Neural cell (in vitro differentiated cells): ENCODE measurements around the gene CHST2. TPM values are rescaled to one million over a fixed set of nuclear protein-coding genes. Genes with fewer than 3 reads are reported as not detected.
"Not testable (repeated sequence)": the region's sequence is repeated elsewhere in the genome, so short reads cannot be mapped to it uniquely, and the experiment has no call there.

Experiments
- H2AFZ ChIP-seq: fragments of 200-600, 300-800 bp; sonication (generic), shearing (Covaris generic); 2 replicates; pipeline ENCODE4 v1.6.0; 2014; ENCODE audit warnings: low read depth, mild to moderate bottlenecking, antibody characterized with exemption, low read length, moderate library complexity
- H3F3A ChIP-seq: fragments of 200-600 bp; shearing (Covaris generic); 2 replicates; pipeline ENCODE4 v1.6.1; 2016; ENCODE audit warnings: mild to moderate bottlenecking, moderate library complexity, mixed read lengths, antibody characterized with exemption, low read length; ENCODE audit not compliant: insufficient read depth, poor library complexity, severe bottlenecking
- H3K27ac ChIP-seq: fragments of 200-600, 300-800 bp; sonication (generic), shearing (Covaris generic); 2 replicates; pipeline ENCODE4 v1.5.1; 2014; ENCODE audit warnings: mild to moderate bottlenecking, low read length, moderate library complexity
- H3K27me3 ChIP-seq: fragments of 300-800, 200-600 bp; sonication (generic), shearing (Covaris generic); 2 replicates; pipeline ENCODE4 v1.6.0; 2014; ENCODE audit warnings: mild to moderate bottlenecking, low read depth, low read length, moderate library complexity; ENCODE audit not compliant: insufficient read depth
- H3K36me3 ChIP-seq: fragments of 300-800, 200-600 bp; sonication (generic), shearing (Covaris generic); 2 replicates; pipeline ENCODE4 v1.5.1; 2014; ENCODE audit warnings: mild to moderate bottlenecking, antibody characterized with exemption, low read length, moderate library complexity; ENCODE audit not compliant: insufficient read depth
- H3K4me2 ChIP-seq: fragments of 300-800, 200-600 bp; sonication (generic), shearing (Covaris generic); 2 replicates; pipeline ENCODE4 v1.6.0; 2014; ENCODE audit warnings: mild to moderate bottlenecking, low read length
- H3K4me3 ChIP-seq: fragments of 300-800, 200-600 bp; sonication (generic), shearing (Covaris generic); 2 replicates; pipeline ENCODE4 v1.5.1; 2014; ENCODE audit warnings: mild to moderate bottlenecking, low read length, moderate library complexity
- H3K79me2 ChIP-seq: fragments of 200-600 bp; shearing (Covaris generic); replicated peaks from 2 replicates; pipeline ENCODE4 v1.6.0; 2014; ENCODE audit warnings: mild to moderate bottlenecking, low read length, moderate library complexity; ENCODE audit not compliant: insufficient read depth
- H3K9ac ChIP-seq: fragments of 300-800, 200-600 bp; sonication (generic), shearing (Covaris generic); 2 replicates; pipeline ENCODE4 v1.6.1; 2016; ENCODE audit warnings: mild to moderate bottlenecking, low read length, mixed read lengths
- H3K9me2 ChIP-seq: fragments of 200-600 bp; shearing (Covaris generic); 2 replicates; pipeline ENCODE4 v1.6.1; 2016; ENCODE audit warnings: mild to moderate bottlenecking, low read length, mixed read lengths; ENCODE audit not compliant: insufficient read depth
- H3K9me3 ChIP-seq: fragments of 200-600, 300-800 bp; sonication (generic), shearing (Covaris generic); 2 replicates; pipeline ENCODE4 v1.6.1; 2016; ENCODE audit warnings: mild to moderate bottlenecking, mixed run types, low read length, moderate library complexity, mixed read lengths
- H4K20me1 ChIP-seq: fragments of 200-600 bp; shearing (Covaris generic); 2 replicates; pipeline ENCODE4 v1.6.1; 2016; ENCODE audit warnings: mild to moderate bottlenecking, mixed run types; ENCODE audit not compliant: insufficient read depth
- CTCF ChIP-seq: fragments of 450-650 bp; IDR thresholded peaks from 2 replicates; pipeline ENCODE4 v1.5.1; 2014; ENCODE audit warnings: antibody characterized with exemption, mild to moderate bottlenecking, moderate library complexity; ENCODE audit not compliant: poor library complexity, severe bottlenecking
- EP300 ChIP-seq: fragments of 450-650 bp; conservative IDR thresholded peaks from 2 replicates; pipeline ENCODE4 v1.6.1; 2014; ENCODE audit warnings: antibody characterized with exemption, mild to moderate bottlenecking, moderate library complexity; ENCODE audit not compliant: poor library complexity, severe bottlenecking
- EZH2 ChIP-seq: fragments of 200-600, 300-800 bp; shearing (Covaris generic), sonication (generic); IDR thresholded peaks from 2 replicates; pipeline ENCODE4 v1.6.1; 2014; ENCODE audit warnings: antibody characterized with exemption, low read length, borderline replicate concordance, mild to moderate bottlenecking; ENCODE audit not compliant: insufficient read depth, poor library complexity, severe bottlenecking
- MXI1 ChIP-seq: fragments of 450-650 bp; conservative IDR thresholded peaks from 2 replicates; pipeline ENCODE4 v1.6.1; 2014; ENCODE audit warnings: antibody characterized with exemption, mild to moderate bottlenecking; ENCODE audit not compliant: poor library complexity, severe bottlenecking
- POLR2AphosphoS5 ChIP-seq: IDR thresholded peaks from 2 replicates; pipeline ENCODE4 v1.6.1; 2012
- RAD21 ChIP-seq: fragments of 450-650 bp; conservative IDR thresholded peaks from 2 replicates; pipeline ENCODE4 v1.6.1; 2014; ENCODE audit warnings: antibody characterized with exemption, mild to moderate bottlenecking, moderate library complexity
- SMC3 ChIP-seq: fragments of 450-650 bp; conservative IDR thresholded peaks from 2 replicates; pipeline ENCODE4 v1.6.1; 2014; ENCODE audit warnings: antibody characterized with exemption, mild to moderate bottlenecking, moderate library complexity; ENCODE audit not compliant: poor library complexity
- TAF1 ChIP-seq: IDR thresholded peaks from 2 replicates; pipeline ENCODE4 v1.6.1; 2012; ENCODE audit warnings: low read depth
- polyA plus RNA-seq: library from polyadenylated mRNA; depleted of rRNA; stranded (reverse); fragments of >200 nt; gene quantifications from 2 replicates; pipeline ENCODE4 v1.2.3, GENCODE V29; 2014
- TF ChIP-seq, protein P1 (sequence below): IDR thresholded peaks from 2 replicates; pipeline ENCODE4 v1.6.1; 2012; ENCODE audit warnings: borderline replicate concordance

CHST2 gene
- polyA plus RNA-seq, 1 donor from 2014 or later, result 5.0 TPM

DNA sequence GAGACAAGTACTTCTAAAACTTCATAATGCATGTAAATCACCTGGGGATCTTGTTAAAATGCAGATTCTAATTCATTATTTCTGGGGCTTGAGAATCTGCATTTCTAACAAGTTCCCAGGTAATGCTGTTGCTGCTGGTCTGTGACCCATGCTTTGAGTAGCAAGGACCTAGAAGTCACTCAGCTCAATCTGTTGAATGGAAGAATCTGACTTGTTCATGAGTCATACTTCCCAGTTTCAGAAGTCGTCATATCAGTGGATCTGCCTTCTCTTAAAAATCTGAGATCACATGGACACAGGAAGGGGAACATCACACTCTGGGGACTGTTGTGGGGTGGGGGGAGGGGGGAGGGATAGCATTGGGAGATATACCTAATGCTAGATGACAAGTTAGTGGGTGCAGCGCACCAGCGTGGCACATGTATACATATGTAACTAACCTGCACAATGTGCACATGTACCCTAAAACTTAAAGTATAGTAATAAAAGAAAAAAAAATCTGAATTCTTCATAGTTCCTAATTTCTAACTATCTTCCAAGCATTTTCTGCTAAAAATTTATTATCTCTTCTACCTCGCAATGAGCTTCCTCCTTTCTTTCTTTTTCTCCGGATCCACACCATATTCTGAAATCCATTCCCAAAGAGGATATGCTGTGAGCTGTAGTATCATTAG is 46.2 kb downstream of the CHST2 start:
- not testable (repeated sequence) for H3K9ac ChIP-seq, H4K20me1 ChIP-seq, H3K4me2 ChIP-seq, H3K79me2 ChIP-seq, H3K9me3 ChIP-seq, H3F3A ChIP-seq, H3K27ac ChIP-seq, H3K36me3 ChIP-seq, H2AFZ ChIP-seq, H3K4me3 ChIP-seq, H3K9me2 ChIP-seq, H3K27me3 ChIP-seq

- Histone ChIP-seq H3K79me2 (no peaks in the 10 kb centered on the region), H3F3A (no peaks in the 10 kb centered on the region), H3K9me3 (no peaks in the 10 kb centered on the region), H3K4me2 (no peak overlapping the region), H2AFZ (no peak overlapping the region), H3K27ac (no peak overlapping the region), H3K9ac (no peak overlapping the region), H3K27me3 (no peaks in the 10 kb centered on the region), H3K9me2 (no peaks in the 10 kb centered on the region), H3K36me3 (no peaks in the 10 kb centered on the region), H4K20me1 (no peaks in the 10 kb centered on the region), H3K4me3 (no peak overlapping the region)
- TF ChIP-seq CTCF, result no peak
- TF ChIP-seq POLR2AphosphoS5, result no peak
- TF ChIP-seq RAD21, result no peak
- no peak for TF ChIP-seq SMC3
- no peak for TF ChIP-seq TAF1
- no peak for TF ChIP-seq EZH2
- TF ChIP-seq EP300, result no peak
- no peak for TF ChIP-seq MXI1
- TF ChIP-seq, protein P1, sequence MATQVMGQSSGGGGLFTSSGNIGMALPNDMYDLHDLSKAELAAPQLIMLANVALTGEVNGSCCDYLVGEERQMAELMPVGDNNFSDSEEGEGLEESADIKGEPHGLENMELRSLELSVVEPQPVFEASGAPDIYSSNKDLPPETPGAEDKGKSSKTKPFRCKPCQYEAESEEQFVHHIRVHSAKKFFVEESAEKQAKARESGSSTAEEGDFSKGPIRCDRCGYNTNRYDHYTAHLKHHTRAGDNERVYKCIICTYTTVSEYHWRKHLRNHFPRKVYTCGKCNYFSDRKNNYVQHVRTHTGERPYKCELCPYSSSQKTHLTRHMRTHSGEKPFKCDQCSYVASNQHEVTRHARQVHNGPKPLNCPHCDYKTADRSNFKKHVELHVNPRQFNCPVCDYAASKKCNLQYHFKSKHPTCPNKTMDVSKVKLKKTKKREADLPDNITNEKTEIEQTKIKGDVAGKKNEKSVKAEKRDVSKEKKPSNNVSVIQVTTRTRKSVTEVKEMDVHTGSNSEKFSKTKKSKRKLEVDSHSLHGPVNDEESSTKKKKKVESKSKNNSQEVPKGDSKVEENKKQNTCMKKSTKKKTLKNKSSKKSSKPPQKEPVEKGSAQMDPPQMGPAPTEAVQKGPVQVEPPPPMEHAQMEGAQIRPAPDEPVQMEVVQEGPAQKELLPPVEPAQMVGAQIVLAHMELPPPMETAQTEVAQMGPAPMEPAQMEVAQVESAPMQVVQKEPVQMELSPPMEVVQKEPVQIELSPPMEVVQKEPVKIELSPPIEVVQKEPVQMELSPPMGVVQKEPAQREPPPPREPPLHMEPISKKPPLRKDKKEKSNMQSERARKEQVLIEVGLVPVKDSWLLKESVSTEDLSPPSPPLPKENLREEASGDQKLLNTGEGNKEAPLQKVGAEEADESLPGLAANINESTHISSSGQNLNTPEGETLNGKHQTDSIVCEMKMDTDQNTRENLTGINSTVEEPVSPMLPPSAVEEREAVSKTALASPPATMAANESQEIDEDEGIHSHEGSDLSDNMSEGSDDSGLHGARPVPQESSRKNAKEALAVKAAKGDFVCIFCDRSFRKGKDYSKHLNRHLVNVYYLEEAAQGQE, result no peak
These were observed 46.8 kb downstream of the CHST2 start for GRCh38 chr3:143166376-143166775.
